Cardiac fibroblast (primary cell): Measurements from ENCODE around the gene TFAP2B.

ENCODE experiments used
- DNase-seq, 2 donors: peaks; one replicate each; pipeline versions ENCODE4 v3.0.0 to v3.0.0-alpha.2; 2010; ENCODE audit warnings: low read depth in 2 of 2
- H3K4me3 ChIP-seq, 2 donors: replicated peaks in 1 of 2; 1 replicate in 1 of 2; 2 replicates in 1 of 2; pipeline ENCODE4 v1.5.1; 2011; ENCODE audit warnings: low read depth in 2 of 2, low read length in 2 of 2, mild to moderate bottlenecking in 2 of 2, moderate library complexity in 1 of 2
- TF ChIP-seq, protein P1 (sequence below): IDR thresholded peaks from one replicate; pipeline ENCODE4 v1.5.1; 2011; ENCODE audit warnings: low read depth, mild to moderate bottlenecking, low read length, inconsistent platforms

TFAP2B gene

DNA sequence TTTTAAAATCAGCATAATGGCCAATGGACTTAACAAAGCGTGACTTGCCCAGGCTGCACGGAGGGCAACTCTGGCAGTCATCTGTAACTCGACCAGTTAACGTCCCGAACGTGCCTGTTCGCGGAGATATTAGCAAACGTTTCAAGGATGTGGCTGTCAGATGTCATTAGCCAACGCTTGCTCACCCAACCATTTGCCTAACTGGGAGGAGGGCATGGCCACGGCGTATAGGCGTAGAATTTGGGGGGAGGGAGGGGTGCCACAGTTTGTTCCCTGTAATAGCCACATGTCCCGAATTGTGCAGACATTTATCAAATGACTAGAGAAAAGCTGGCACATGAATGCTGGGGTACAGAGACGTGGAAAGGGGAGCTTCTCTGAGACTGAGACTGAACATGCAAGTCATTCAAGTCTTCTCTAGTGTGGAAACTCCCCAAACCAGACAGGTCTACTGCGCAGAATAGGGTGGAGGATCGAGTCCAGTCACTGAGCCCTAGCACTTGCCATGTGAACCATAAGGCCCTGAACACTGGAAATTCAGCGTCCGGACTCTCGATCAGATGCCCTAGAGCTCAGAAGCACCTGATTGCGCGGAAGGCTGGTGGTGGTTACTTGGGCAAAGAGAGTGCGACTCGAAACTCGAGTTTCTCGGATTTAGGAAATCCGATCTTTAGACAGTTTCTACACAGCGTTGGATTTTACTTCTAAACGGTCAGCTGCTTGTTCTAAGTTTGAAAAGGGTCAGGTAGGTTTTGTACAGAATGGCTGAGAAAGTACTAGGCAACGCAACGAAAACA, 32.6 kb downstream of the TFAP2B start:
- DNase-seq, result no peak
- H3K4me3 ChIP-seq, result no peak overlapping the region
- TF ChIP-seq, protein P1, sequence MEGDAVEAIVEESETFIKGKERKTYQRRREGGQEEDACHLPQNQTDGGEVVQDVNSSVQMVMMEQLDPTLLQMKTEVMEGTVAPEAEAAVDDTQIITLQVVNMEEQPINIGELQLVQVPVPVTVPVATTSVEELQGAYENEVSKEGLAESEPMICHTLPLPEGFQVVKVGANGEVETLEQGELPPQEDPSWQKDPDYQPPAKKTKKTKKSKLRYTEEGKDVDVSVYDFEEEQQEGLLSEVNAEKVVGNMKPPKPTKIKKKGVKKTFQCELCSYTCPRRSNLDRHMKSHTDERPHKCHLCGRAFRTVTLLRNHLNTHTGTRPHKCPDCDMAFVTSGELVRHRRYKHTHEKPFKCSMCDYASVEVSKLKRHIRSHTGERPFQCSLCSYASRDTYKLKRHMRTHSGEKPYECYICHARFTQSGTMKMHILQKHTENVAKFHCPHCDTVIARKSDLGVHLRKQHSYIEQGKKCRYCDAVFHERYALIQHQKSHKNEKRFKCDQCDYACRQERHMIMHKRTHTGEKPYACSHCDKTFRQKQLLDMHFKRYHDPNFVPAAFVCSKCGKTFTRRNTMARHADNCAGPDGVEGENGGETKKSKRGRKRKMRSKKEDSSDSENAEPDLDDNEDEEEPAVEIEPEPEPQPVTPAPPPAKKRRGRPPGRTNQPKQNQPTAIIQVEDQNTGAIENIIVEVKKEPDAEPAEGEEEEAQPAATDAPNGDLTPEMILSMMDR, result no peak

DNA sequence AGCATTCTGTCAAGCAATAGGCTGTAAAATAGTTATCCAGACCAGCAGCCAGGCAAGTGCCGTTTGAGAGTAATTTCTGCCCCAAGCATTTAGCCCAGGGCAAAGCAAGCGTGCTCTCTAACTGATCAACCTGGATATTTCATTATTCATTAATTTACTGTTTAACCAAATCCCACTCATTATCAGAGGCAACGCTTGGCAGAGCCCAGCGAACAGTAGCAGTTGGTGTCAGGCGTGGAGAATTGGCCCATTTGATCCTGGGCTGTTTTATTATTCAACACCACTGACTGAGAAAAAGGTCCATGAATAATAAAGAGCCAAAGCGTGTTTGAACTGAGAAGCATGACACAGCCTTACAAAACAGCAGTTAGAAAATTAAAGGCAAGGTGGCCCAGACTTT, 35.3 kb downstream of the TFAP2B start:
- TF ChIP-seq, protein P1, result no peak
- H3K4me3 ChIP-seq, result no peak overlapping the region
- DNase-seq, result no peak

DNA sequence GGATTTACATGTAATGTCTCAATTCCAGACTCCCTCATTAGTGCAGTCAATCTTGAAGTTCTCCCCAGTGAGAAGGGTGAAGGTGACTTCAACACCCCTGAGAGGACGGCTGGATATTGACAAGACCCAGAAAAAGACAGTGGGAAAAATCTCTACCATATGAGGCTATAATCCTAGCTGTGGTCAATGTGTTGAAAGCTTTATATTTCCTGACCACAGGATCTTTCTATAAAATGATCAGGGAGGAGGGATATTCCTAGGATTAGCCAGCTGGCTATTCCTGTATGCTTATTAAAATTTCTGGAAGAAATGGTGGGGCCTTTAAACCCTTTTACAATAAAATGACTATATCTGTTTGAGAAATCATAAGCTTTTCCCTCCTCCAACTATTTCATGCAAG, 43.0 kb downstream of the TFAP2B start:
- TF ChIP-seq, protein P1, result no peak
- H3K4me3 ChIP-seq, result no peak overlapping the region
- no peak for DNase-seq

DNA sequence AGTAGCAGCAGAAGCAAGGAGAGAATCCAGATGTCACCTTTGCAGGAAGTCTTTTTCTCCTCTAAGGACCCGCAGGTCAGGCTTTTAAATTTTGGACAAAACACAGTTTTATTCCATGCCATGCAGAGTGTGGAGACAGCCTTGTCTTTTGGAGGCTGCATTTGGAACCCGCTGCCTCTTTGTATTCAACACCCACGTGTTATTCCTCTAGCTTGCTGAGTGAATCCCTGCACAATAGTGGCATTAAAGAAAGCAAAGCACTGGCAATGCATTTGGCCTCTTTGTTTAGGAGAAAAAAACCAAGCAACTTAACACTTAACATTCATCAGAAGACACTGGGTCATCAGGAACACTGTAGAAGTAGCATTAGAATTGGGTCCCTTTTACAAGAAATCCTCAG, 43.5 kb downstream of the TFAP2B start:
- DNase-seq, result no peak
- TF ChIP-seq, protein P1, result no peak

DNA sequence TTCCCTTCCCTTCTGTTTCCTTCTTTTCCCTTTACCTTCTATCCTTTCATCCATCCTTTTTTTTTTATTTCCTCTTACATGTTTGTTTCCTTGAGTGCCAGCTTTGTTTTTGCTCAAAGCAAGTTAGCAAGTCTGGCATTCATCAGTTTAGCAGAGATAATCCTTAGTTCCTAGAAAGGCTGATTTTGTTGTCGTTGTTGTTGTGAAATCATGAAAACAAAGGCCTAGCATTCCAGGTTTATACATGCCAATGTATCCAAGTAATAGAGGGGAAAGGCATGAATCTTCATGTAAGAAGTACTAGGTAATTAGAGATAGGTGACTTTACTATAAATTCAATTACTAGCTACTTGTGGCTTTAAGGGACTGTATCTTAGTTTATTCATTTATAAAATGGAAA, 45.9 kb downstream of the TFAP2B start:
- DNase-seq, result no peak
- no peak overlapping the region for H3K4me3 ChIP-seq
- TF ChIP-seq, protein P1, result no peak

More for the DNA sequence above, 43.5 kb downstream of the TFAP2B start:
- H3K4me3 ChIP-seq, result no peak overlapping the region

DNA sequence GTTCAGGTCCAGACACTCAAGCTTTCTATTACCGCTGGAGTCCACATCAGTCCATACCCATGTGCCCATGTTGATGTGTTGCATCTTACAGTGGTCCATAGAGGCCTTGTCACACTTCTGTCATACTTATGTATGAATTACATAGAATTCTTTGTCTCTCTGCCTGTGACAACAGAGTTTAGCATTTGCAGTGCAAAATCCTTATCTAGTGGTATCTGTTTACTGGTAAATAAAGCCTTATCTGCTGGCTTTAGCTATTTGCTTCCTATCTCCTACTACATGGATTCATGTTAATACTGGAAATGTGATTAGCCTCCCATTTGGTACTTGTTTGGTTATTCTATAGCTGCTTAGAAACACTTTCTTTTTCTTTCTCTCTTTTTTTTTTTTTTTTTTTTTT, 49.8 kb downstream of the TFAP2B start:
- no peak for DNase-seq
- TF ChIP-seq, protein P1, result no peak
- no peak overlapping the region for H3K4me3 ChIP-seq

DNA sequence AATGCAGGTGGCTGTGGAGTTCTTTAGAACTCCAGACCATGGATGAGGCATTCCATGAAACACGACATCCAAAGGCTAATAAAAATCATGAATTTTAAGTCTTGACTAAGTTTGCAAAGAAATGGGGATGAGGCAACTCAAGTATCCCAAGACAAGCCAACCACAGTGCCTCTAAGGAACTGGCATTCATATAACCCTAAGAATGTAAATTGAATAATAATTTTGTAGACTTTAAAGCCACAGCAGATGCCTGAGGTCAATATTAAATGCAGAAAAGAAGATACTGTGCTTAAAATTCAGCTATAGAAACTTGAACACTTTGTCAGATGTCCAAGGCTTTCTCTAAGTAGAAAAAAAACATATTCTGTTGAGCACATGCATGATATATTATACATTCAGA, 54.5 kb downstream of the TFAP2B start:
- no peak overlapping the region for H3K4me3 ChIP-seq
- no peak for DNase-seq
- TF ChIP-seq, protein P1, result no peak
